ENCODE data around the gene TSHZ3. TPM values are rescaled to one million over a fixed set of nuclear protein-coding genes. Genes with fewer than 3 reads are reported as not detected.

Gene TSHZ3
- total RNA-seq, 1 experiment from 2014 or later = 1.2 TPM

DNA sequence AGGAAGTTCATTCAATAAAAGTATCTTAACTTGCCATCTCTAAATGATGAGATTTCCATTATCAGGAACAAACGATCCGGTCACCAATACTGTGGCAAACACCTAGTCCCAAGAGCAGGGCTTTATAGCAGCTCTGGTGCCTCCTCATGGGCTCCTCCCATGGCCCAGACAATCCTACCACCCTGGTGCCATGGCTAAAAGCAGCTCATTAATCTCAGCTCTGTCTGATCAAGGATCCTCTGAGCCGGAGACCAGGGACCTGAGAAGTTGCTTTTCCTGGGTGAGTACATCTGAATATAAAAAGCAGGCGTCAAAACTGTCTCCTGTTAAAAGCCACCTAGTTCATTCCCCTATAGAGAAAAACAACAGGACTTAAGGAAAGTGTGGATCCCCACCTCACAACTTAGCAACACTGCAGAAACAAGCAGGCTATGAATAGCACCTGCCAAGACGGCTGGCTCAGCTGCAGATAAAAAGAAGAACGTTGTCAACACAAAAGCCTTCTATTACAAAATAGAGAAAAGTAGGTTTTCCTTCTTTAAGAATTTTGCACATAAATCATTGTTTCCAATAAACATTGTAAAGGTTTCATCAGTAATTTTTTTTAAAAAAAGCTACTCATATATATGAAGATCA lies 30.3 kb downstream of the TSHZ3 start:
- DNase-seq (ENCODE audit: low read depth) = no peak
- in situ Hi-C loops (cut with HindIII; ENCODE audit: low pct_unique_long_range_greater_than_20kb, low sequenced_read_pairs) = no loop called here

- in situ Hi-C loops (cut with HindIII; ENCODE audit: low pct_unique_long_range_greater_than_20kb, low sequenced_read_pairs) = no loop called here
- DNase-seq (ENCODE audit: low read depth) = no peak
Observed at GRCh38 chr19:31317570-31317969, 31.7 kb downstream of the TSHZ3 start.

- no peak for DNase-seq (ENCODE audit: low read depth)
- in situ Hi-C loops (cut with HindIII; ENCODE audit: low pct_unique_long_range_greater_than_20kb, low sequenced_read_pairs) = no loop called here
Observed at GRCh38 chr19:31317093-31317492, 32.1 kb downstream of the TSHZ3 start.

DNA sequence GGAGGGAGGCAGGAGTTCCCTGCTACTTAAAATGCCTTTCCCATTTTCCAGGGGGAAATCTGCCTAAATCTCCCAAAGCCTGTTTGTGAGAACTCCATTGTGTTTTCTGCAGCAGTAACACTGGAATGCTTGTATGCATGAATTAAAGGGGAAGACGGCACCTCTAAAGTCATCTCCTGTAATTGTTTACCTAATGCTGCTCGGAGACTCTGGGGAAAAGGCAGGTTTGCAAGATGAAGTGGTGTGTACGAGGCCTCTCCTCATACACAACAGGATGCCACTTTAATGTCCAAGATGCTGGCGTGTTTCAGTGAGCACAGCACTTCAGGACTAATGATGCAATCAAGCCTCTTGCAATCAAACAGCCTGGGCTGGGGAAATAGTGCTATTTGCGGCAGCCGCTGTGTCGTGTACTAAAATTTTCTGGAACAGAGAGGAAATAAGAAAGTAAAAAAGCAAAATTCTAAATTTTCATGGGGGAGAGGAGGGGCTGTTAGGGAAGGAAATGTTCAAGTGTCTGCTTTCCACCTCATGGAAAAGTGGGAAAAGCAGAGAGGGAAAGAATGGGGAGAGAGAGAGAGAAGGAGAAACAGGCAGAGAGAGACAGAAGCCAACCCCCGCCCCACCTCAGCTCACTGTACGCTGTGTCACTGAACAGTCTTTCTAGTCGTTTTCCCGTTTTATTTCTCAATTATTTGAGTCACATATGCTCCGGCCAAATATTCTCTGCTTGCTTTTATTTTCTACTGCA lies 32.9 kb downstream of the TSHZ3 start:
- no peak for DNase-seq (ENCODE audit: low read depth)

GRCh38 chr19:31315652-31316051 lies 33.6 kb downstream of the TSHZ3 start:
- in situ Hi-C loops (cut with HindIII; ENCODE audit: low pct_unique_long_range_greater_than_20kb, low sequenced_read_pairs) = no loop called here

More for the DNA sequence above, 32.9 kb downstream of the TSHZ3 start:
- in situ Hi-C loops (cut with HindIII; ENCODE audit: low pct_unique_long_range_greater_than_20kb, low sequenced_read_pairs) = no loop called here

GRCh38 chr19:31314849-31315629 lies 34.2 kb downstream of the TSHZ3 start:
- no peak for DNase-seq (ENCODE audit: low read depth)
- in situ Hi-C loops (cut with HindIII; ENCODE audit: low pct_unique_long_range_greater_than_20kb, low sequenced_read_pairs) = no loop called here

More at GRCh38 chr19:31315652-31316051, 33.6 kb downstream of the TSHZ3 start:
- DNase-seq (ENCODE audit: low read depth) = no peak

- no peak for DNase-seq (ENCODE audit: low read depth)
- in situ Hi-C loops (cut with HindIII; ENCODE audit: low pct_unique_long_range_greater_than_20kb, low sequenced_read_pairs) = no loop called here
Observed at GRCh38 chr19:31314156-31314555, 35.1 kb downstream of the TSHZ3 start.

DNA sequence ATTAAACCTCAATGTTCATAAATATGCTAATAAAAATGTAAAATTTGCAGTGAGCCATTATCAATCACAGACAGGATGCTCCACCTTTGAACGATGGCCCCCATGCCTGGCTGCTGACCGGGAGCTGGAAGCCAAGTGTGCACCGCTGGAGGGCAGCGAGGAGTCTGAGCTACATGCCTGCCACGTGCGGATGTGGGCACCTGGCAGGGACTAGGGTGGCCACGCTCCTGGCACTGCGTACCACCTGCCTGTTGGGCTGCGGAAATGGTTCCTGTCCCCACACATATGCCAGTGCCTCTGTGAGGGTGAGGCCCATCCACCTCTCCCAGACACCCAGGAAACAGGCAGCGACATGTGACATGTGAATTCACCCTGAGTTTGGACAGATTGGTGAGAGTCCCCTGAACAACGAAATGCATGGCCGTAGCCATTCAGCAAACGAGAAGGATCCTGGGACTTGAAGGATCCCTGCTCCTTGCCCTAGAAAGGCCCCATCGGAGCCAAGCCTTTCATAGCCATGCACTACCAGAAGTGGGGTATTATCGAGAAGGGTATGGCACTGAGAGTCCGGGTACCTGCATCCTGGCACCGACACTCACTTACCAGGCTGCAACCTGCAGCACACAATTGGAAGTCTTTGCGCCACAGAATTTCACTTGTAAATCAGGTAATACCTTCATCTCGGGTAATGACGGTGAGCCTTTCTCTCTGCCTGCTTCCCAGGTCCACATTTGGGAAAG lies 35.8 kb downstream of the TSHZ3 start:
- DNase-seq (ENCODE audit: low read depth) = no peak
- in situ Hi-C loops (cut with HindIII; ENCODE audit: low pct_unique_long_range_greater_than_20kb, low sequenced_read_pairs) = no loop called here

DNA sequence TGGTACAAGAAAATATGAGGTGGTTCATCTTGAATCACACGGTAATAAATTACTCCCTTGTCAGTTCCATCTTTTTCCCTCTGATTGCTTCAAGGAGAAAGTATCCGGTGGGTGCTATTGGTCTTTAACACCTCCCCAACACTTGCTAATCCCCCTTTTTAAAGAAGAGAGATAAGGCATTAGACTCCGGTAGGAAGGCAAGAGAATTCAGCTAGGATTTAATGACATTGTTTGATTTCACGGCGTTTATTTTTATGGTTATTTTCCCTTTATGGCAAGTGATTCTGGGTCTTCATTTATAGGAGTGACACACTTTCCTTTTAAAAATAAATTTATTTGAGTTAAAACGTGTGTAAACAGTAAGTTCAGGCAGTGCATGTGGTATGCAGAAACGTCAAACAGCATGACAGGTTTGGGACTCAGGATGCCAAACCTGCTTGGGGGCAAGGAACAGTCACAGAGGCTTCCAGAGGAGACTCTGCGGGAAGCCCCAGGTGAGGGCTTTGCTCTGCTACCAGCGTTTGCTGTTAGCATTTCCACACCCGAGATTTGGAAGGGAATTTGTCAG lies 36.5 kb downstream of the TSHZ3 start:
- no peak for DNase-seq (ENCODE audit: low read depth)
- in situ Hi-C loops (cut with HindIII; ENCODE audit: low pct_unique_long_range_greater_than_20kb, low sequenced_read_pairs) = no loop called here

DNA sequence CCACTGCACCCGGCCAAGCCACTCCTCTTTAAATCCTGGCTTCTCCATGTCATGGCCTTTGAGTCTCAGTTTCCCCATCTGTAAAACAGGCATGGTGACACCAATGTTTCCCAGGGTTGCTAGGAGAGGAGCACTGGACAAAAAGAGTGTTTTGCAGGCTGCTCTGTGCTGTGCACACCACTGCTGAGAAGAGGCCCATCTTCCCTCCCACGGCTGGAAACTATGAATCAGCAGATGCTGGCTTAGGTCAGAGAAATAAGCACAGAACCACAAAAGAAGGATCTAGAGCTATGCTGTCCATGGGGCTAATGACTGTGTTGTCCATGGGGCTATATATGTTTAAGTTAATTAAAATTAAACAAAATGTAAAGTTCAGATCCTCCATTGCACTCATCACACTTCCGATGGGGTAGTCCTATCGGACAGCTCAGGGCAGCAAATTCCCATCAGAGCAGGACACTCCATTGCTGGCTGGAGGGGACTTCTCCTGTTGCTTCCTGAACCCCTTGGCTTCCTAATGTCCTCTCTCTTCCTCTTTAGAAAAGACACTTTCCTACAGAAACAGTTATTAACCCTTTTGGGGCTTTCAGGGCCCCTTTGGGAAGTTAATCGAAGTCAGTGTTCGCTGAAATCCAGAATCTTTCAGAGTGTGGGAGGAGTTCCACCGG lies 37.1 kb downstream of the TSHZ3 start:
- DNase-seq (ENCODE audit: low read depth) = peak; percentile 17
- in situ Hi-C loops (cut with HindIII; ENCODE audit: low pct_unique_long_range_greater_than_20kb, low sequenced_read_pairs) = no loop called here

DNA sequence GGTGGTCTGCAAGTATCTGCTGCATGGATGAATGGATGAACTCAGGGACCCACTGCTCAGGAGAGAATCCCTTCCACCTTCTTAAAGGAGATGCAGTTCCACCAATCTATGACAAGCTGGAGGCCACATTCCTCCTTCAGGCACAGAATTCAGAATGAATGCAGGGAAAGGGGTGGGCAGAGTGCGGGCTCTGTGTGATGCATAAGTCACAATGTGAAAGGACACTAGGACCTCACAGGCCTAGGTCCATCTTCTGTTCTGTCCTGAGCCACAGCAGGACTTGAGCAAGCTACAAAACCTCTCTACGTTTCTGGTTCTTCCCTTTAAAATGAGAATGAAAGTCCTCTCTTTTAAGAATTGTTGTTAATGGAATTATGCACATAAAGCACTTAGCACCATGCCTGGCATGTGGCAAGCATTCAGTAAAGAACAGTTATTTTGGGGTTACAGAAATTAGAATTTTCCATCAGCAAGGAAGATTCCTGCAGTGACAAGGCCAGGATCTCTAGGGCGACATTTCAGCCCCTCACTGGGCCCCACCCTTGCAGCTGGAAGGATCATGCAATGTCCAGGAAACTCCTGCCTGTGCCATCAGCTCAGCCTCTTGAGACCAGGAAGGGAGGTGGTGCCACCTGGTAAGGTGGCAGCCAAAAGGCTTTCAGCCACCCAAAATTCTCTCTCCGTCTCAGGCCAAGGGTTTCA lies 38.7 kb downstream of the TSHZ3 start:
- no peak for DNase-seq (ENCODE audit: low read depth)
- in situ Hi-C loops (cut with HindIII; ENCODE audit: low pct_unique_long_range_greater_than_20kb, low sequenced_read_pairs) = no loop called here

GRCh38 chr19:31308781-31309180 lies 40.5 kb downstream of the TSHZ3 start:
- in situ Hi-C loops (cut with HindIII; ENCODE audit: low pct_unique_long_range_greater_than_20kb, low sequenced_read_pairs) = no loop called here
- DNase-seq (ENCODE audit: low read depth) = no peak

GRCh38 chr19:31307071-31307669 lies 42.1 kb downstream of the TSHZ3 start:
- DNase-seq (ENCODE audit: low read depth) = no peak

GRCh38 chr19:31306006-31306753 lies 43.1 kb downstream of the TSHZ3 start:
- in situ Hi-C loops (cut with HindIII; ENCODE audit: low pct_unique_long_range_greater_than_20kb, low sequenced_read_pairs) = no loop called here
- no peak for DNase-seq (ENCODE audit: low read depth)

More at GRCh38 chr19:31307071-31307669, 42.1 kb downstream of the TSHZ3 start:
- in situ Hi-C loops (cut with HindIII; ENCODE audit: low pct_unique_long_range_greater_than_20kb, low sequenced_read_pairs) = no loop called here

GRCh38 chr19:31304831-31305312 lies 44.4 kb downstream of the TSHZ3 start:
- in situ Hi-C loops (cut with HindIII; ENCODE audit: low pct_unique_long_range_greater_than_20kb, low sequenced_read_pairs) = no loop called here
- no peak for DNase-seq (ENCODE audit: low read depth)

DNA sequence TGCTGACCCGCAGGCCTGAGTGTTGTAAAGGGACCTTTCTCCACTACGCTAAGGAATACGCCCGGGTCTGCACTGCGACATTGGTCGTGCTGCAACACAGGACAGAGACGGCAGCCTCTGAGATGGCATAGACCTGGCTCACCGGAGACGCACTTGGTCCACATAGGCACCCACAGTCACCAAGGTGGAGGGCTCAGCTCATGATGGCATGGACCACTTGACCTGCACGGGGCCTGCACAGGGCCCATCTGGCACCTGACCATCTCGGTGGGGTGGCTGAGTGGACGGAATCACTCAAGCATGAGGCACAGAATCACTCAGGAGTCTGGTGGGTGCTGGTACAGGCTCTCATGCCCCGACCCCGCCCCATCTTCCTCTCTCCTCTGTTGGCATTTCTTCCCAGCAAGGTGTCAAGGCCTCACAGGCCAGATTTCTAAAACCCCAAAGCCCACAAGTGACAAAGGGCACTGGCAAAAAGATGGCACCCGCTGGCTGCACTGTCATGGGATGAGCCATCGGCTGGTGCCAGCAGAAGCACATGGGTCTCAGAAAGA lies 45.9 kb downstream of the TSHZ3 start:
- DNase-seq (ENCODE audit: low read depth) = no peak
- in situ Hi-C loops (cut with HindIII; ENCODE audit: low pct_unique_long_range_greater_than_20kb, low sequenced_read_pairs) = no loop called here
